ENCODE measurements around the gene PLEKHA6. TPM values are rescaled to one million over a fixed set of nuclear protein-coding genes. Genes with fewer than 3 reads are reported as not detected.
A peak's percentile ranks its signal among the peaks of the same experiment; 100 is the strongest.
"Not testable (repeated sequence)": the region's sequence is repeated elsewhere in the genome, so short reads cannot be mapped to it uniquely, and the experiment has no call there.

PLEKHA6 gene
- total RNA-seq, 2 donors from 2014 or later = 18.1 to 25.7 TPM

DNA sequence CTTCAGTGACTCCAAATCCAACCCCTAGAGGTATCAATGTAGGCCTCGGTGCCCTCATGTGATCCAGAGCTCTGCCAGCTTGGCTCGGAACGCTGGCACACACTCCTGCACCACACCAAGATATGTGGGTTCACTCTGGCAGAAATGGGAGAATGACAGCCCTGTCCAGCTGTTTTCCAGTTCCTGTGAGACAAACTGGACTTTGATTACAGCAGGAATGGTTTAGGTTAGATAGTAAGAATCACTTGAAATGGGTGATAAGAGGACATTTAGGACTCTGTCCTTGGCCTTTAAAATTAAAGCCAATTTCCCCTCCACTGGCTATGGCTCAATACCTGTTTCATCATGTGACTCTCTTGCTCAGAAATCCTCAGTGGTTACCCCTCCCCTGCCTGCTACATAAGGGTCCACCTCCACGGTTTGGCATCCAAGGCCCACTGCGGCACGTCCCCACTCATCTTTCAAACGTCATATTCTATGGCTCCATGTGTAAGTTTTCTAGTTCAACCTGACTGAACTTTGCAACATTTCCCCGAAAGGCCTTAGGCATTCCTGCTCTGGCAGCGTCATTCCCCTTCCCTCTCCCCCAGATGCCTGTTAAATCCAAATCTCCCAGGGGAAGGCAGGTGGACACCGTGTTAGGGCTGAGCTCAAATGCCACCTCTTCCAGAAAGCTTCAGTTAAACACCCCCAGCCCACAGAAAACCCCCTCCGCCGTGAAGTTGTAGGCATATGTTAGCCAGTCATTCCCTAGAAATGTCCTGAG is 44.7 kb downstream of the PLEKHA6 start:
- Histone ChIP-seq H3K9me3 (no peaks in the 10 kb centered on the region), H3K4me1 (peaks cover 0 to 32% of the 10 kb centered on the region in 2 donors), H3K4me3 (no peak overlapping the region), H3K36me3 (no peaks in the 10 kb centered on the region), H3K27ac (no peak overlapping the region), H3K27me3 (no peaks in the 10 kb centered on the region)
- no peak for DNase-seq (ENCODE audit: low spot score)
- TF ChIP-seq, protein P1, sequence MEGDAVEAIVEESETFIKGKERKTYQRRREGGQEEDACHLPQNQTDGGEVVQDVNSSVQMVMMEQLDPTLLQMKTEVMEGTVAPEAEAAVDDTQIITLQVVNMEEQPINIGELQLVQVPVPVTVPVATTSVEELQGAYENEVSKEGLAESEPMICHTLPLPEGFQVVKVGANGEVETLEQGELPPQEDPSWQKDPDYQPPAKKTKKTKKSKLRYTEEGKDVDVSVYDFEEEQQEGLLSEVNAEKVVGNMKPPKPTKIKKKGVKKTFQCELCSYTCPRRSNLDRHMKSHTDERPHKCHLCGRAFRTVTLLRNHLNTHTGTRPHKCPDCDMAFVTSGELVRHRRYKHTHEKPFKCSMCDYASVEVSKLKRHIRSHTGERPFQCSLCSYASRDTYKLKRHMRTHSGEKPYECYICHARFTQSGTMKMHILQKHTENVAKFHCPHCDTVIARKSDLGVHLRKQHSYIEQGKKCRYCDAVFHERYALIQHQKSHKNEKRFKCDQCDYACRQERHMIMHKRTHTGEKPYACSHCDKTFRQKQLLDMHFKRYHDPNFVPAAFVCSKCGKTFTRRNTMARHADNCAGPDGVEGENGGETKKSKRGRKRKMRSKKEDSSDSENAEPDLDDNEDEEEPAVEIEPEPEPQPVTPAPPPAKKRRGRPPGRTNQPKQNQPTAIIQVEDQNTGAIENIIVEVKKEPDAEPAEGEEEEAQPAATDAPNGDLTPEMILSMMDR (IDR thresholded peaks at IDR 0.05) = no peak

DNA sequence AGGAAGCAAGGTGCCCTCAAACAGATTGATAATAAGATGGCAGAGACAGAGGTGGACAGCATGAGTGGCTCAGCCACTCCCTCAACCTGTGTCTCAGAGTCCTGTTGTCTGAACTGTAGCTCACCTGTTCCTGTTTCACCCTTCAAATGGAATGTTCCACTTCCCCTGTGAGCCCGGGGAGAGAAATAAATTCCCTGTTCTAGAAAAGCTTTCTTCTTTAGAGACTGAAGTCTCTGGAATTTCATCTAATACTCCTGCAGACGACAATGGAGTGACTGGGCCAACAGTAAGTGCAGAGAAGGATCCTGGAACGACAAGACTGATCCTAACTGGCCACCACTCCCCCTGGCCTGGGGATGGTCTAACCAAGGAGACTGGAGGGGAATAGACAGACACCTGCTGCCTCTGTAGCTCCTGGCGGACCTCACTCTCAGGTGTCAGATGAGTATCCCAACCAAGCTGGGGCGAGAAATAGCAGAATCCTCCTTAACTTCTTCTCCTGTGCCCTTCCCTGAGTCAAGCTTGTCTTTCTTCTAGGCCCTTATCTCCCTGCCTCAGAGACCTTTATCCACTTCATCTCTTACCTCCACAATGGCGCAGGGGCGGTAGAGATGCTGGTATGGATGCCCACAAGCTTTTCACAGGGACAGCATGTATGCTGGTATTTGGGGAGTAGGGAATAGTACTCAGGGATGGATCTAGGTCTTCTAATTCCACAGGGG is 45.4 kb downstream of the PLEKHA6 start:
- TF ChIP-seq, protein P1 (IDR thresholded peaks at IDR 0.05) = no peak
- Histone ChIP-seq H3K4me1 (peaks cover 0 to 32% of the 10 kb centered on the region in 2 donors), H3K27me3 (no peaks in the 10 kb centered on the region), H3K36me3 (no peaks in the 10 kb centered on the region), H3K9me3 (no peaks in the 10 kb centered on the region), H3K27ac (no peak overlapping the region), H3K4me3 (no peak overlapping the region)
- no peak for DNase-seq (ENCODE audit: low spot score)

DNA sequence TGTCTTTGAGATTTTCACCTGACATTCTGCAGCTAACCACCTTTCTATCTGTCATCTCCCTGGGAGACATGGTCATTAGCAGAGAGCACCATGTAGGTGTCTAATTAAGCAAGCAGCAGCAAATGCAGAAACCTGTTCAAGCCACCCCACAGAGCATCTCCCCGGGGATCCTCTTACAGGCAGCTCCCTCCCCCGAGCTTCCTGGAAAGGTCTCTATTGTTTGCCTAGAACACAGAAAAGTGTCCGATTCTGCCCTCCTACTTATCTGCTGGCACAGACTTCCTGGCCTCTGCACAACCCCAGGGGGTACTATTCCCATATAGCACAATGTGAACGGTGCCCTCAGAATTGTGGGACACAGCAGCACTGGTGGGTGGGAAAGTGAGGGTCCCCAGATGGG is 46.1 kb downstream of the PLEKHA6 start:
- Histone ChIP-seq H3K4me3 (no peak overlapping the region), H3K27me3 (no peaks in the 10 kb centered on the region), H3K36me3 (no peaks in the 10 kb centered on the region), H3K27ac (no peak overlapping the region), H3K9me3 (no peaks in the 10 kb centered on the region), H3K4me1 (peaks cover 0 to 32% of the 10 kb centered on the region in 2 donors)
- TF ChIP-seq, protein P1 (IDR thresholded peaks at IDR 0.05) = no peak
- DNase-seq (ENCODE audit: low spot score) = no peak

DNA sequence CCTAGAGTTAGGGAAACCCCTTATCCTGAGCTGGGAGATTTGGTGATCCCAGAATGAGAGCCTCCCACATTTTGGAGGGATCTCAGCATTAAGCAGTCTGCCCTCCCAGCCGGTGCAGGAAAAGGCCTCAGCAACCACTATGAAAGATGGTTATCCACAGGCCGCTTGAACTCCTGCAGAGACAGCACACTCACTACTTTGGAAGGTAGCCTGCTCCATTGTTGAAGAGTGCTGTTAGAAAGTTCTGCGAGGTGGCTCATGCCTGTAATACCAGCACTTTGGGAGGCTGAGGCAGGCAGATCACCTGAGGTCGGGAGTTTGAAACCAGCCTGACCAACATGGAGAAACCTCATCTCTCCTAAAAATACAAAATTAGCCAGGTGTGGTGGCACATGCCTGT is 48.8 kb downstream of the PLEKHA6 start:
- H3K27me3 ChIP-seq; H3K27ac ChIP-seq; H3K4me3 ChIP-seq; H3K9me3 ChIP-seq; DNase-seq (ENCODE audit: low spot score); H3K36me3 ChIP-seq: not testable (repeated sequence)
- peaks cover 0 to 20% of the 10 kb centered on the region in 2 donors for H3K4me1 ChIP-seq

DNA sequence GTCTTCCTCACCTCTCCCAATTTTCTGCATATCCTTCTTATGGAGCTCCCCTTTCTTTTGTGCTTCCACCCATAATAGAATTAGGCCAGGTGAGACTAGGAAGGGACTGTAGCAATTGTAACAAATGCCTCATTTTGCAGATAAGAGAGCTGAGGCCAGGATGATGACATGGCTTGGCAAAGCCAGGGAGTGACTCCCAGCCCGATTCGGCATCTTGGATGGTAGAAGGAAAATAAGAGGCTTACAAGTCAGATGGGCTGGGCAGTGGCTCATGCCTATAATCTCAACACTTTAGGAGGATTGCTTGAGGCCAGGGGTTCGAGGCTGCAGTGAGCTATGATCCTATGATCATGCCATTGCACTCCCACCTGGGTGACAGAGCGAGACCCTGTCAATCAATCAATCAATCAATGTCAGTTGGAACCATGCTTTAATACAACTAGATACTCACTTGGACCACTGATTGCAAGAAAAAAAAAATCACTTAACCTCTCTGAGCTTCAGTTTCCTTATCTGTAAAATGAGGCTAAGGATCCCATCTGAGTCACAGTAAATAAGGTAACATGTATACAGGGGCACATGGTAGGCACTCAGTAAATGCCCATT is 51.6 kb downstream of the PLEKHA6 start:
- DNase-seq (ENCODE audit: low spot score) = no peak
- H3K4me3 ChIP-seq = no peak overlapping the region
- no peaks in the 10 kb centered on the region for H3K36me3 ChIP-seq
- H3K9me3 ChIP-seq = no peaks in the 10 kb centered on the region
- peak overlapping the region in 1 of 2 donors; percentile 4 for H3K27ac ChIP-seq
- H3K27me3 ChIP-seq = no peaks in the 10 kb centered on the region
- TF ChIP-seq, protein P1 (IDR thresholded peaks at IDR 0.05) = no peak
- H3K4me1 ChIP-seq = peaks cover 0 to 2% of the 10 kb centered on the region in 2 donors

DNA sequence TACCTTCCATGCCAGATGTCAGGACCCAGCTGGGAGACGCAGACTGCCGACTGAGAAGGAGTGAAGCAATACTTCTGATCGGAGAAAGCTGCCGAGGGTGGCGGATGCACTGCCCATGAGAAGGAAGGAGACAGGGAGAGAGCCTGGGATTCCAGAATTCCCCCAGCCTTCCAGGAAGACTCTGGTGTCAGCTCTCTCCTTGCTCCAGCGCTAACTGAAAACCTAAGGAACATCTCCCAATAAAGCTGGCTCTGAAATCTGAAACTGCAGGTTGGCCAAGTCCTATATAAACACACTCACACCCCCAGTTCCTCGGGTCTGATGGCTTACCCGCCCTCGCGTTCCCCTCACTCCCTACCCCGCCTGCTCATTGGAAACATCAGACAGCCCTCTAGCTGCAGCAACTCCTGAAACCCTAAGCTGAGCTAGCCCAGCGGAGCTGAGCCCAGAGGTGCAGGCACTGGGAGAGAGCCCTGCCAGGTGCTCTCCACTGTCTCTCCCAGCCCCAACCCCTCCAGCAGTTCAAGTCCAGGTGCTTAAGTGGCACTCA is 52.3 kb downstream of the PLEKHA6 start:
- Histone ChIP-seq H3K4me1 (no peaks in the 10 kb centered on the region), H3K27me3 (no peaks in the 10 kb centered on the region), H3K4me3 (peak overlapping the region in 1 of 2 donors; percentile 19), H3K36me3 (no peaks in the 10 kb centered on the region), H3K9me3 (no peaks in the 10 kb centered on the region), H3K27ac (peak overlapping the region in 1 of 2 donors; percentile 4)
- TF ChIP-seq, protein P1 (IDR thresholded peaks at IDR 0.05) = peak in 1 of 2 donors; percentile 64
- DNase-seq (ENCODE audit: low spot score) = no peak
